Naive thymus-derived CD4-positive, alpha-beta T cell (primary cell): ENCODE data around the gene PLEKHA7. TPM values are rescaled to one million over a fixed set of nuclear protein-coding genes. Genes with fewer than 3 reads are reported as not detected.

Source experiments
- ATAC-seq: fragments of 150-1000 bp; cut with Tn5 transposase; 2 replicates; pipeline ENCODE4 v1.10.0; 2021; ENCODE audit warnings: mild to moderate bottlenecking, moderate library complexity
- CTCF ChIA-PET: fragments of 350-600 bp; sonication (Branson Sonifier 250); formaldehyde crosslinking; loops from one replicate; lab custom pipeline; 2021; ENCODE audit warnings: antibody characterized with exemption; lab: Charles Lee
- POLR2A ChIA-PET: fragments of 350-600 bp; sonication (Branson Sonifier 250); formaldehyde crosslinking; loops from one replicate; lab custom pipeline; 2021; ENCODE audit warnings: antibody characterized with exemption, inconsistent platforms; lab: Charles Lee
- DNase-seq, 9 donors: peaks; one replicate each; pipeline versions ENCODE4 v3.0.0 to v3.0.0-alpha.2; 2020 to 2022; ENCODE audit warnings: mixed read lengths in 1 of 9
- H3K27ac ChIP-seq: one replicate; pipeline ENCODE4 v1.7.0; 2013; ENCODE audit warnings: mild to moderate bottlenecking, low read depth, low read length, moderate library complexity
- H3K27me3 ChIP-seq, 2 donors: one replicate each; pipeline ENCODE4 v1.7.0; 2013; ENCODE audit warnings: low read length in 2 of 2, mild to moderate bottlenecking in 2 of 2, moderate library complexity in 2 of 2; ENCODE audit not compliant: control insufficient read depth in 2 of 2, insufficient read depth in 2 of 2
- H3K36me3 ChIP-seq, 3 experiments: 1 replicate in 2 of 3; 2 replicates in 1 of 3; pipeline ENCODE4 v1.7.0; 2013; ENCODE audit warnings: low read length in 3 of 3, mild to moderate bottlenecking in 3 of 3, moderate library complexity in 1 of 3; ENCODE audit not compliant: insufficient read depth in 3 of 3, control insufficient read depth in 2 of 3
- H3K4me1 ChIP-seq, 2 donors: one replicate each; pipeline ENCODE4 v1.7.0; 2013; ENCODE audit warnings: low read length in 2 of 2, mild to moderate bottlenecking in 2 of 2, moderate library complexity in 1 of 2; ENCODE audit not compliant: control insufficient read depth in 2 of 2, insufficient read depth in 2 of 2
- H3K4me3 ChIP-seq: 2 replicates; pipeline ENCODE4 v1.7.0; 2013; ENCODE audit warnings: mild to moderate bottlenecking, low read length
- H3K9me3 ChIP-seq, 3 experiments: 1 replicate in 2 of 3; 2 replicates in 1 of 3; pipeline ENCODE4 v1.7.0; 2013; ENCODE audit warnings: low read length in 3 of 3; ENCODE audit not compliant: control insufficient read depth in 2 of 3
- H3K27ac Mint-ChIP-seq, 9 donors: one replicate each; pipeline ENCODE4 v1.8.0; 2020 to 2022; ENCODE audit warnings: mixed read lengths in 9 of 9, mild to moderate bottlenecking in 8 of 9, moderate library complexity in 5 of 9, inconsistent platforms in 2 of 9
- H3K27me3 Mint-ChIP-seq, 5 donors: one replicate each; pipeline ENCODE4 v1.8.0; 2021 to 2022; ENCODE audit warnings: mixed read lengths in 5 of 5, mild to moderate bottlenecking in 1 of 5
- H3K36me3 Mint-ChIP-seq, 5 donors: one replicate each; pipeline ENCODE4 v1.8.0; 2020 to 2022; ENCODE audit warnings: mixed read lengths in 5 of 5, mild to moderate bottlenecking in 3 of 5, inconsistent platforms in 1 of 5
- H3K4me1 Mint-ChIP-seq, 7 donors: one replicate each; pipeline ENCODE4 v1.8.0; 2020 to 2022; ENCODE audit warnings: mixed read lengths in 7 of 7, mild to moderate bottlenecking in 3 of 7, inconsistent platforms in 1 of 7
- H3K4me3 Mint-ChIP-seq, 10 donors: one replicate each; pipeline ENCODE4 v1.8.0; 2020 to 2022; ENCODE audit warnings: mild to moderate bottlenecking in 10 of 10, mixed read lengths in 10 of 10, moderate library complexity in 6 of 10, inconsistent platforms in 2 of 10
- H3K9me3 Mint-ChIP-seq, 11 donors: one replicate each; pipeline ENCODE4 v1.8.0; 2020 to 2022; ENCODE audit warnings: mixed read lengths in 11 of 11, mild to moderate bottlenecking in 4 of 11, inconsistent platforms in 1 of 11, moderate library complexity in 1 of 11
- intact Hi-C, 2 donors: fragments of 100-400 bp; cut with micrococcal nuclease; formaldehyde crosslinking; loops; one replicate each; pipeline ENCODE4 v1.15.1; 2023
- polyA plus RNA-seq, 2 donors: library from polyadenylated mRNA; unstranded; fragments of 300-500 nt; fragmentation: Illumina TruSeq; gene quantifications; one replicate each; pipeline ENCODE4 v1.2.3, GENCODE V29; 2021
- total RNA-seq, 6 experiments: library from RNA in 5 of 6; stranded (reverse) in 5 of 6; gene quantifications; 1 replicate in 5 of 6; 2 replicates in 1 of 6; pipeline ENCODE4 v1.2.3 and lab custom pipeline; 2021 to 2026

The PLEKHA7 gene
- total and polyA plus RNA-seq, 7 experiments from 2014 or later, result 0.84 to 4.8 (median 2.4) TPM

DNA sequence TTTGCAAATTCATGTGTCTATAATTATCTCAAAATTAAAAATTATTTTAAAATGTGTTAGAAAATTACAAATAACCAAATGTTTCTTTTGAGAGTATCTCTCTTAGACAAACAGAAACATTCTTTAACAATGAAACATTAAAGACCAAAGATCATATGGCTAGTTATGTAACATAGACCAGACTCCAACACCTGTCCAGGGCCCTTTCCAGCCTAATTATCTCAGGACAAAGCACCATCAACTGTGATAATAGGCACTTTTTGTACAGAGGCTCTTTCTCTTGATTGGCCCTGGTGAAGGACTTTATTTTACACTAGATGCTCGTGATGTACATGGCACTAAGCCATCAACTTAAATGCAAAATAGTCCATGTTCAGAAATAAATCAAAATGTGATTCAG lies 5.0 kb upstream of the PLEKHA7 start:
- H3K27me3 Mint-ChIP-seq, result peaks cover 14 to 48% (median 18%) of the 10 kb centered on the region in 5 donors
- H3K9me3 Mint-ChIP-seq, result peaks cover 0 to 3% (median 0%) of the 10 kb centered on the region in 11 donors
- peaks cover 3 to 9% (median 8%) of the 10 kb centered on the region in 7 donors for H3K4me1 Mint-ChIP-seq
- Histone ChIP-seq H3K36me3 (no peaks in the 10 kb centered on the region), H3K27ac (no peak overlapping the region), H3K9me3 (no peaks in the 10 kb centered on the region), H3K4me3 (no peak overlapping the region), H3K27me3 (peaks cover 0 to 4% of the 10 kb centered on the region in 2 donors), H3K4me1 (no peaks in the 10 kb centered on the region)
- peaks cover 0 to 4% (median 3%) of the 10 kb centered on the region in 5 donors for H3K36me3 Mint-ChIP-seq
- ChIA-PET POLR2A (no interaction called here), CTCF (no interaction called here)
- H3K4me3 Mint-ChIP-seq, result no peak overlapping the region
- no peak for ATAC-seq
- no peak for DNase-seq
- intact Hi-C loops, result loop anchor here in 1 of 2 donors (10.0 kb wide), 1 partner anchor 84 kb away; no protein-coding TSS in a partner anchor
- no peak overlapping the region for H3K27ac Mint-ChIP-seq

DNA sequence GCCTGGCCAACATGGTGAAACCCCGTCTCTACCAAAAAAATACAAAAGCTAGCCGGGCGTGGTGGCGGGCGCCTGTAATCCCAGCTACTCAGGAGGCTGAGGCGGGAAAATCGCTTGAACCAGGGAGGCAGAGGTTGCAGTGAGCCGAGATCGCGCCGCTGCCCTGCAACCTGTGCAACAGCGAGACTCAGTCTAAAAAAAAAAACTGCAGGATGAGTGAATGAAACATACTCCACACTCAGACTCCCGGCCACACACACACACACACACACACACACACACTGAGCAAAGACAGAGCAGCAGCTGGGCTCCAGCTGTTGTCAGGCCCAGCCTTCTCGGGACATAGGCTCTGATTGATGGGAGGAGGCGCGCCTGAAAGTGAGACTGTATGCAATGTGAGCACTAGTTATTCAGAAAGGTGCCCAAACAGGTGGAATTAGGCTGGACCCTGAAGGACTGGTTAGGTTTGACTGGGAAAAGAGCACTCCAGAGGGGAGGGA lies 1.5 kb upstream of the PLEKHA7 start:
- H3K4me1 Mint-ChIP-seq, result peaks cover 3 to 9% (median 8%) of the 10 kb centered on the region in 7 donors
- no peaks in the 10 kb centered on the region for H3K4me1 ChIP-seq
- H3K27ac ChIP-seq, result no peak overlapping the region
- H3K9me3 Mint-ChIP-seq, result peaks cover 0 to 3% (median 0%) of the 10 kb centered on the region in 11 donors
- no peaks in the 10 kb centered on the region for H3K9me3 ChIP-seq
- no peaks in the 10 kb centered on the region for H3K36me3 ChIP-seq
- H3K27me3 ChIP-seq, result peaks cover 0 to 7% of the 10 kb centered on the region in 2 donors
- ChIA-PET CTCF (interaction anchor here (1.3 kb wide), 1 partner anchor 332 kb away, joined by 6 read pairs; no protein-coding TSS in a partner anchor), POLR2A (no interaction called here)
- H3K36me3 Mint-ChIP-seq, result peaks cover 0 to 4% (median 3%) of the 10 kb centered on the region in 5 donors
- H3K27ac Mint-ChIP-seq, result no peak overlapping the region
- no peak overlapping the region for H3K4me3 ChIP-seq
- DNase-seq, result no peak
- H3K4me3 Mint-ChIP-seq, result peak overlapping the region in 7 of 10 donors; percentile 2 to 94 (median 79)
- intact Hi-C loops, result loop anchor here (2.0 to 10.0 kb wide), 2 partner anchors 61 to 81 kb away; partner anchors contain the start of gene RPS13 (in 1 of the 2)
- H3K27me3 Mint-ChIP-seq, result peaks cover 14 to 40% (median 18%) of the 10 kb centered on the region in 5 donors
- no peak for ATAC-seq

DNA sequence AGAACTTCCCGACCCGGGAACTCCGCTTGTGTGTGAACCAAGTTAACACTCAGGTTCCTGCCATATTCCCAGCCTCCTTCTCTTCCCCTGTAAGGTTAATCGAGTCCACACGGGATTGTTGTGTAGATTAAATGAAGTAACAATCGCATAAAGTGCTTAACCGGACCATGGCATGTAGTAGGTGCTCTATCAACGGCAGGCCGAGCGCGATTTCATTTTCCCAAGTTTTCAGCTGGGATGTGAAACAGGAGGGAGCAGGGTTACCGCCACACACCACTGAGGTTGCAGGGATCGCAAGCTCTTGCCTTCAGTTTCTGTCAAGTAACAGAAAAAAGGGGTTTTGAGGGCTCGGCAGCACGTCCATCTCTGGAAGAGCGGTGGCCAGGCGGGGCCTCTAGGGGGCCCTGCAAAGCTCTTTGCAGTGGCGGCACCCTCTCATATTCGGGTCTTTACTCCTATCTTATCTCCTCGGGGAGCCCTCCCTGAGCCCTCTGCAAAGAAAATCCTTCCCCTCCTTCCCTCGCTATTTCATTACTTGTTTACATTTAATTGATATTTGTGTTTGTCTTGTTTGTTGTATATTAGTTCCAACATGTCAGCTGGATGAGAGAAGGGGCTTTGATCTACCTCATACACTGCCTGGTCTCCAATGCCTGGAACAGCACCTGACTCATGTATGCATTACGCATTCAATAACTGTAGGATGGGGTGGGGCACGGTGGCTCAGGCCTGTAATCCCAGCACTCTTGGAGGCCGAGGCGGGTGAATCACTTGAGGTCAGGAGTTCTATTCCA lies 816 bp upstream of the PLEKHA7 start:
- peaks cover 0 to 4% (median 3%) of the 10 kb centered on the region in 5 donors for H3K36me3 Mint-ChIP-seq
- ATAC-seq (peak; percentile 58), DNase-seq (peak in 6 of 9 donors; percentile 1 to 28 (median 15))
- Histone ChIP-seq H3K27me3 (peaks cover 0 to 7% of the 10 kb centered on the region in 2 donors), H3K4me3 (peak overlapping the region; percentile 52), H3K9me3 (no peaks in the 10 kb centered on the region), H3K4me1 (no peaks in the 10 kb centered on the region), H3K36me3 (no peaks in the 10 kb centered on the region), H3K27ac (no peak overlapping the region)
- H3K4me3 Mint-ChIP-seq, result peak overlapping the region in 9 of 10 donors; percentile 79 to 99 (median 93)
- peaks cover 14 to 40% (median 18%) of the 10 kb centered on the region in 5 donors for H3K27me3 Mint-ChIP-seq
- CTCF ChIA-PET, result no interaction called here
- H3K4me1 Mint-ChIP-seq, result peaks cover 3 to 9% (median 8%) of the 10 kb centered on the region in 7 donors
- peak overlapping the region in 4 of 9 donors; percentile 45 to 81 (median 60) for H3K27ac Mint-ChIP-seq
- intact Hi-C loops, result loop anchor here (2.0 to 10.0 kb wide), 2 partner anchors 62 to 80 kb away; partner anchors contain the start of gene RPS13 (in 1 of the 2)
- POLR2A ChIA-PET, result interaction anchor here (0.9 kb wide), 1 partner anchor 12 kb away, joined by 3 read pairs; no protein-coding TSS in a partner anchor
- peaks cover 0 to 3% (median 0%) of the 10 kb centered on the region in 11 donors for H3K9me3 Mint-ChIP-seq

DNA sequence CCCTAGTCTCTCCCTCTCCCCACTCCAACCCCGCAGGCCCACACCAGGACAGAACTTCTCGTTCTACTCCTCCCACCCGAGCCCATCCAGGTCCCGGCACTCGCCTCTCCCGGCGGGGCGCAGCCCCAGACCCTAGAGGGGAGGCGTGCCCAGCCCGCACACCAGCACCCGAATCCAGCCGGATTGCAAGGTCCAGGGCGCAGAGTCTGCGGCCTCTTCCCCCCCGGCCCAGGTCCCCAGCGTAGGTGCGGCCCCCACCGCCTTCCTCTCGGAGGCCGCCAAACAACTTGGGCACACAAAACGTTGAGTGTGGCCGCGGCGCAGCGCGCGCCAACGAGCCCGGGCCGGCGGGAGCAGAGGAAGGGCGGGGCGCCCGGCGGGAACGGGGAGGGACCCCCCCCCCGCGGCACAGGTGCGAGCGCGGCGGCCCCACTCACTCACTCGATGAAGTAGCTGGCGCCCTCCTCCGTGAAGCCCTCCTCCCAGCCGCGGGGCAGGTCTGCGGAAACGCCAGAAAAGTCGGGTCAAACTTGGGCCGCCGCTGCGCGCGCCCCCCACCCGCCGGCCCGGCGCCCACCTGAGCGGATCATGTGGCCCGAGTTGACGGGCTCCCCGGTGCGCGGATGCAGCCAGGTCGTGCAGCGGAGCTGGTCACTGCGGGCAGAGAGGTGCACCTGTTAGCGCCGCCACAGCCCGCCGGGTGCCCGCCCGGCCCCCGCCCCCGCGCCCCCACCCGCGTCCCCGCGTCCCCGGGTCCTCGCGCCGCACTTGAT lies 480 bp downstream of the PLEKHA7 start:
- ATAC-seq (peak; percentile 50), DNase-seq (peak in 8 of 9 donors; percentile 2 to 29 (median 14))
- Mint-ChIP-seq H3K4me1 (peaks cover 3 to 9% (median 8%) of the 10 kb centered on the region in 7 donors), H3K36me3 (peaks cover 0 to 4% (median 3%) of the 10 kb centered on the region in 5 donors), H3K9me3 (peaks cover 0 to 3% (median 0%) of the 10 kb centered on the region in 11 donors), H3K4me3 (peak overlapping the region in 4 of 10 donors; percentile 20 to 62 (median 58)), H3K27ac (no peak overlapping the region), H3K27me3 (peaks cover 14 to 38% (median 18%) of the 10 kb centered on the region in 5 donors)
- Histone ChIP-seq H3K27ac (no peak overlapping the region), H3K9me3 (no peaks in the 10 kb centered on the region), H3K4me1 (no peaks in the 10 kb centered on the region), H3K36me3 (no peaks in the 10 kb centered on the region), H3K27me3 (peaks cover 0 to 7% of the 10 kb centered on the region in 2 donors), H3K4me3 (peak overlapping the region; percentile 39)
- intact Hi-C loops, result loop anchor here (2.0 to 10.0 kb wide), 2 partner anchors 63 to 79 kb away; partner anchors contain the start of gene RPS13 (in 1 of the 2)
- ChIA-PET CTCF (no interaction called here), POLR2A (no interaction called here)

DNA sequence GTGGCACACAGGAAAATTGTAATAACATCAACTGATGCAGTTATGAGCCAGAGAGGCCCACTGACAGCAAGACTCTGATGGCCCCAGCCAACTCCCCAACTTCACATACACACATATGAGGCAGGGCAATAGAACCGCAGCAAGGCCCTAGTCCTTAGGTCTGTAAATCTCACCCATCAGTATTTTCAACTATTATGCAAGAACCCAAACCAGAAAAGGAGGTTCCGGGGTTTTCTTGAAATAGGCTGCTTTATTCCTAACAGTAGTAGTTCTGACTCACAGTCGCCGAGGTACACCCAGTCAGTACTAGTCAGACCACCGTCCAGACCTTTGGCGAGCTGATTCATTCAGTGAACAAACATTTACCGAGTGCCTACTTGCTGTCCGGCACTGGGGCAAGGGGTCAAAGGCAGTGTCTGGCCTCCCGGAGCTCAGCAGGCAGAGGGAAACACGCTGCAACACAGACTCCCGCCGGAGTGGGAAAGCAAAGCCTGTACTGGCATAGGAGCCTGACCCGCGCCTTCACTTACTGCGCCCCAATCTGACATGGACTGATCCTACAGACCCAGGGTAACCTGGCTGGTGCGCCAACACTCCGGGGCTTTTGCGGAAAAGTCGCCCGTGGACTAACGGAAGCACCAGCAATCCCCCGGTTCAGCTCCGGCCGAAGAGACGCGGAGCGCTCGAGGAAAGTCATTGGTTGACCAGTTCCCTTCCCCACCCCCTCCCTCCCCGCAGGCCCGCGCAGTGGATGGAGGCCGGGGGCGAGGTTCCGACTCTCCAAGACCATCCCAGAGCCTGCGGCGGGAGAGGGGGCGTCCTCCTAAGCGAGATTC lies 1.3 kb downstream of the PLEKHA7 start:
- ChIA-PET CTCF (no interaction called here), POLR2A (no interaction called here)
- peaks cover 0 to 4% (median 3%) of the 10 kb centered on the region in 5 donors for H3K36me3 Mint-ChIP-seq
- peaks cover 14 to 31% (median 17%) of the 10 kb centered on the region in 5 donors for H3K27me3 Mint-ChIP-seq
- H3K27ac Mint-ChIP-seq, result no peak overlapping the region
- Histone ChIP-seq H3K27me3 (peaks cover 0 to 7% of the 10 kb centered on the region in 2 donors), H3K9me3 (no peaks in the 10 kb centered on the region), H3K36me3 (no peaks in the 10 kb centered on the region), H3K4me1 (no peaks in the 10 kb centered on the region), H3K4me3 (peak overlapping the region; percentile 39), H3K27ac (no peak overlapping the region)
- no peak for ATAC-seq
- intact Hi-C loops, result loop anchor here in 1 of 2 donors (10.0 kb wide), 1 partner anchor 78 kb away; no protein-coding TSS in a partner anchor
- H3K9me3 Mint-ChIP-seq, result peaks cover 0 to 3% (median 0%) of the 10 kb centered on the region in 11 donors
- DNase-seq, result no peak
- H3K4me3 Mint-ChIP-seq, result peak overlapping the region in 3 of 10 donors; percentile 56 to 62 (median 59)
- H3K4me1 Mint-ChIP-seq, result peaks cover 3 to 9% (median 8%) of the 10 kb centered on the region in 7 donors
